Stimulated activated naive CD8-positive, alpha-beta T cell treated with anti-CD3 and anti-CD28 coated beads, Interleukin-15, Interleukin-2, amounts not matched to agents 100 ng/mL and 50 ng/mL, for 24 hours (primary cell): ENCODE data around the gene SNAPIN.
"Not testable (repeated sequence)": the region's sequence is repeated elsewhere in the genome, so short reads cannot be mapped to it uniquely, and the experiment has no call there.

Experiments
- H3K27ac Mint-ChIP-seq: one replicate; pipeline ENCODE4 v1.8.0; 2021; ENCODE audit warnings: mild to moderate bottlenecking, mixed read lengths
- H3K27me3 Mint-ChIP-seq: one replicate; pipeline ENCODE4 v1.8.0; 2021; ENCODE audit warnings: mixed read lengths
- H3K36me3 Mint-ChIP-seq: one replicate; pipeline ENCODE4 v1.8.0; 2021; ENCODE audit warnings: low read depth, mixed read lengths
- H3K4me1 Mint-ChIP-seq: one replicate; pipeline ENCODE4 v1.8.0; 2021; ENCODE audit warnings: low read depth, mixed read lengths
- H3K4me3 Mint-ChIP-seq: one replicate; pipeline ENCODE4 v1.8.0; 2021; ENCODE audit warnings: mild to moderate bottlenecking, mixed read lengths
- H3K9me3 Mint-ChIP-seq: one replicate; pipeline ENCODE4 v1.8.0; 2021; ENCODE audit warnings: mixed read lengths

SNAPIN gene

GRCh38 chr1:153633161-153633753, 25.2 kb upstream of the SNAPIN start:
- peaks cover 54% of the 10 kb centered on the region for H3K4me1 Mint-ChIP-seq
- peak overlapping the region; percentile 97 for H3K27ac Mint-ChIP-seq

GRCh38 chr1:153633754-153634665, 24.5 kb upstream of the SNAPIN start, which contains the start of gene CHTOP:
Gene CHTOP, plus strand, starts transcription at chr1:153634066. Its CDS starts 2,523 bp downstream, at chr1:153636589.
- peak within 1 kb of the TSS; percentile 97 for H3K27ac Mint-ChIP-seq
- H3K27me3 Mint-ChIP-seq: no peaks in the 10 kb centered on the region
- peak within 1 kb of the TSS; percentile 95 for H3K4me3 Mint-ChIP-seq
- H3K36me3 Mint-ChIP-seq: peaks cover 42% of the 10 kb centered on the region
- H3K4me1 Mint-ChIP-seq: peaks cover 54% of the 10 kb centered on the region
- no peaks in the 10 kb centered on the region for H3K9me3 Mint-ChIP-seq

More at GRCh38 chr1:153633161-153633753, 25.2 kb upstream of the SNAPIN start:
- H3K27me3 Mint-ChIP-seq: no peaks in the 10 kb centered on the region
- peaks cover 35% of the 10 kb centered on the region for H3K36me3 Mint-ChIP-seq
- no peaks in the 10 kb centered on the region for H3K9me3 Mint-ChIP-seq
- H3K4me3 Mint-ChIP-seq: peak overlapping the region; percentile 95

- Mint-ChIP-seq H3K27me3 (no peaks in the 10 kb centered on the region), H3K27ac (peak overlapping the region; percentile 53), H3K4me1 (peaks cover 53% of the 10 kb centered on the region), H3K4me3 (peak overlapping the region; percentile 95), H3K36me3 (peaks cover 50% of the 10 kb centered on the region), H3K9me3 (no peaks in the 10 kb centered on the region)
Measured at GRCh38 chr1:153635872-153636271, 22.6 kb upstream of the SNAPIN start.

- no peaks in the 10 kb centered on the region for H3K9me3 Mint-ChIP-seq
- no peaks in the 10 kb centered on the region for H3K27me3 Mint-ChIP-seq
- H3K36me3 Mint-ChIP-seq: peaks cover 54% of the 10 kb centered on the region
- H3K4me1 Mint-ChIP-seq: peaks cover 54% of the 10 kb centered on the region
- H3K4me3 Mint-ChIP-seq: peak overlapping the region; percentile 95
- H3K27ac Mint-ChIP-seq: peak overlapping the region; percentile 77
Measured at GRCh38 chr1:153636312-153636711, 22.2 kb upstream of the SNAPIN start.

- no peaks in the 10 kb centered on the region for H3K27me3 Mint-ChIP-seq
- H3K9me3 Mint-ChIP-seq: no peaks in the 10 kb centered on the region
- H3K36me3 Mint-ChIP-seq: peaks cover 74% of the 10 kb centered on the region
- no peak overlapping the region for H3K27ac Mint-ChIP-seq
- H3K4me1 Mint-ChIP-seq: peaks cover 45% of the 10 kb centered on the region
- no peak overlapping the region for H3K4me3 Mint-ChIP-seq
Measured at GRCh38 chr1:153638261-153638660, 20.2 kb upstream of the SNAPIN start.

GRCh38 chr1:153639280-153639679, 19.2 kb upstream of the SNAPIN start:
- H3K4me3 Mint-ChIP-seq: no peak overlapping the region
- peaks cover 82% of the 10 kb centered on the region for H3K36me3 Mint-ChIP-seq
- no peaks in the 10 kb centered on the region for H3K9me3 Mint-ChIP-seq
- peak overlapping the region; percentile 31 for H3K27ac Mint-ChIP-seq
- H3K4me1 Mint-ChIP-seq: peaks cover 50% of the 10 kb centered on the region
- no peaks in the 10 kb centered on the region for H3K27me3 Mint-ChIP-seq

- H3K4me3 Mint-ChIP-seq, H3K9me3 Mint-ChIP-seq, H3K27ac Mint-ChIP-seq, H3K27me3 Mint-ChIP-seq: not testable (repeated sequence)
- peaks cover 49% of the 10 kb centered on the region for H3K4me1 Mint-ChIP-seq
- H3K36me3 Mint-ChIP-seq: peaks cover 84% of the 10 kb centered on the region
Measured at GRCh38 chr1:153640213-153640612, 18.3 kb upstream of the SNAPIN start.

- H3K36me3 Mint-ChIP-seq: peaks cover 87% of the 10 kb centered on the region
- H3K27ac Mint-ChIP-seq: no peak overlapping the region
- H3K27me3 Mint-ChIP-seq: no peaks in the 10 kb centered on the region
- peaks cover 50% of the 10 kb centered on the region for H3K4me1 Mint-ChIP-seq
- H3K9me3 Mint-ChIP-seq: no peaks in the 10 kb centered on the region
- no peak overlapping the region for H3K4me3 Mint-ChIP-seq
Measured at GRCh38 chr1:153640861-153641260, 17.6 kb upstream of the SNAPIN start.

GRCh38 chr1:153642161-153642560, 16.3 kb upstream of the SNAPIN start:
- Mint-ChIP-seq H3K4me3 (no peak overlapping the region), H3K27me3 (no peaks in the 10 kb centered on the region), H3K4me1 (peaks cover 44% of the 10 kb centered on the region), H3K36me3 (peaks cover 84% of the 10 kb centered on the region), H3K9me3 (no peaks in the 10 kb centered on the region), H3K27ac (no peak overlapping the region)

GRCh38 chr1:153643100-153643499, 15.4 kb upstream of the SNAPIN start:
- H3K4me3 Mint-ChIP-seq: no peak overlapping the region
- peak overlapping the region; percentile 28 for H3K27ac Mint-ChIP-seq
- no peaks in the 10 kb centered on the region for H3K27me3 Mint-ChIP-seq
- H3K4me1 Mint-ChIP-seq: peaks cover 47% of the 10 kb centered on the region
- peaks cover 85% of the 10 kb centered on the region for H3K36me3 Mint-ChIP-seq
- no peaks in the 10 kb centered on the region for H3K9me3 Mint-ChIP-seq

GRCh38 chr1:153643816-153644215, 14.7 kb upstream of the SNAPIN start:
- no peak overlapping the region for H3K4me3 Mint-ChIP-seq
- peaks cover 54% of the 10 kb centered on the region for H3K4me1 Mint-ChIP-seq
- no peaks in the 10 kb centered on the region for H3K9me3 Mint-ChIP-seq
- peak overlapping the region; percentile 47 for H3K27ac Mint-ChIP-seq
- H3K27me3 Mint-ChIP-seq: no peaks in the 10 kb centered on the region
- peaks cover 77% of the 10 kb centered on the region for H3K36me3 Mint-ChIP-seq

GRCh38 chr1:153646672-153647345, 11.7 kb upstream of the SNAPIN start:
- peaks cover 59% of the 10 kb centered on the region for H3K4me1 Mint-ChIP-seq
- H3K27ac Mint-ChIP-seq: peak overlapping the region; percentile 45
- H3K9me3 Mint-ChIP-seq: no peaks in the 10 kb centered on the region
- H3K27me3 Mint-ChIP-seq: no peaks in the 10 kb centered on the region
- no peak overlapping the region for H3K4me3 Mint-ChIP-seq
- H3K36me3 Mint-ChIP-seq: peaks cover 59% of the 10 kb centered on the region

GRCh38 chr1:153647346-153647714, 11.2 kb upstream of the SNAPIN start:
- Mint-ChIP-seq H3K4me3 (no peak overlapping the region), H3K9me3 (no peaks in the 10 kb centered on the region), H3K27me3 (no peaks in the 10 kb centered on the region), H3K4me1 (peaks cover 59% of the 10 kb centered on the region), H3K27ac (no peak overlapping the region), H3K36me3 (peaks cover 54% of the 10 kb centered on the region)

GRCh38 chr1:153648000-153648643, 10.4 kb upstream of the SNAPIN start:
- Mint-ChIP-seq H3K4me1 (peaks cover 59% of the 10 kb centered on the region), H3K36me3 (peaks cover 46% of the 10 kb centered on the region), H3K27me3 (no peaks in the 10 kb centered on the region), H3K27ac (no peak overlapping the region), H3K4me3 (no peak overlapping the region), H3K9me3 (no peaks in the 10 kb centered on the region)
